ENCODE results near the gene CTNNA1.
"Not testable (repeated sequence)": the region's sequence is repeated elsewhere in the genome, so short reads cannot be mapped to it uniquely, and the experiment has no call there.

The CTNNA1 gene

DNA sequence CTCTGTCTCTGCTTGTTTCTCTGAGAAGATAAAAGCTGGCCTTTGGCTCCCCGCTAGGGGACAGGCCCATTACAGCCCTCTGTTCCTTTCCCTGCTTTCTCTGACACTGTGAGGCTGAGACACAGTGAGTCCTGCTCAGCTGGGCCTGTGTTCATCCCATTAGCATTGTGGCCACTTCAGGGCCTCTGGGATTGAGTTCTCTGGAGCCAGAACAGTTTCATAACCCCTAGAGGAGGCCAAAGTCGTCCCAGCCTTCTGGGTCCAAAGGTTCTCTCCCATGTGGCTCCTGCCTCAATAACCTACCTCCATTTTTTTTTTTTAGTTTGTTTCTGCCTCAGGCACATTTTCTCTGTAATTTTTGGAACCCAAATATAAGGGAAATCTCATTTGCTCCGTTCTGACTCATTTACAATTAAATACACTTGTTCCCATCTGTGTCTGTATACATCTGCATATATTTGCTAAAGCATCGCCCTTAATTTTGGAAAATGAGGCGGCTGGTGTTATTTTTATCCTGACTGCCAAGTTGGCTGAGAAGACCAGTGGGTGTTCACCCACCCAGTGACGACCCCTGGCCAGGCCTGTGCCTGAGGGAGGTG lies 27.3 kb upstream of the CTNNA1 start:
- Histone ChIP-seq H3K4me3 (ENCODE audit: low read depth in 1 of 2, low read length in 2 of 2) (peak overlapping the region in 1 of 2 donors; percentile 26), H3K27ac (ENCODE audit: low read length) (peak overlapping the region; percentile 80), H3K4me1 (ENCODE audit: control insufficient read depth in 1 of 2, insufficient read depth in 2 of 2, low read length in 2 of 2) (peaks cover 10 to 14% of the 10 kb centered on the region in 2 donors)

GRCh38 chr5:138726848-138727247 lies 26.4 kb upstream of the CTNNA1 start:
- Histone ChIP-seq H3K27me3 (ENCODE audit: low read depth, low read length) (no peaks in the 10 kb centered on the region), H3K27ac (ENCODE audit: low read length) (no peak overlapping the region), H3K9me3 (ENCODE audit: control insufficient read depth in 1 of 2, low read length in 2 of 2) (no peaks in the 10 kb centered on the region), H3K36me3 (ENCODE audit: control insufficient read depth in 1 of 2, insufficient read depth in 2 of 2, low read length in 2 of 2) (no peaks in the 10 kb centered on the region), H3K4me1 (ENCODE audit: control insufficient read depth in 1 of 2, insufficient read depth in 2 of 2, low read length in 2 of 2) (peaks cover 10 to 14% of the 10 kb centered on the region in 2 donors), H3K4me3 (ENCODE audit: low read depth in 1 of 2, low read length in 2 of 2) (no peak overlapping the region)

More for the DNA sequence above, 27.3 kb upstream of the CTNNA1 start:
- no peaks in the 10 kb centered on the region for H3K9me3 ChIP-seq (ENCODE audit: control insufficient read depth in 1 of 2, low read length in 2 of 2)
- H3K27me3 ChIP-seq (ENCODE audit: low read depth, low read length), result no peaks in the 10 kb centered on the region
- H3K36me3 ChIP-seq (ENCODE audit: control insufficient read depth in 1 of 2, insufficient read depth in 2 of 2, low read length in 2 of 2), result no peaks in the 10 kb centered on the region

DNA sequence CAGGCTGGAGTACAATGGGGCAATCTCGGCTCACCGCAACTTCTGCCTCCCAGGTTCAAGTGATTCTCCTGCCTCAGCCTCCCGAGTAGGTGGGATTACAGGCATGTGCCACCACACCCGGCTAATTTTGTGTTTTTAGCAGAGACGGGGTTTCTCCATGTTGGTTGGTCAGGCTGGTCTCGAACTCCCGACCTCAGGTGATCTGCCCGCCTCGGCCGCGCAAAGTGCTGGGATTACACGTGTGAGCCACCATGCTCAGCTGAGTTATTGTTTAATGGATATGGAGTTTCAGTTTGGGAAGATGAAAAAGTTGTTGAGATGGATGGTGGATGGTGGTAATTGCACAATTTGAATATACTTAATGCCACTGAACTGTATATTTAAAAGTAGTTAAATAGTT lies 22.7 kb upstream of the CTNNA1 start:
- H3K9me3 ChIP-seq (ENCODE audit: control insufficient read depth in 1 of 2, low read length in 2 of 2); H3K4me1 ChIP-seq (ENCODE audit: control insufficient read depth in 1 of 2, insufficient read depth in 2 of 2, low read length in 2 of 2); H3K36me3 ChIP-seq (ENCODE audit: control insufficient read depth in 1 of 2, insufficient read depth in 2 of 2, low read length in 2 of 2); H3K27ac ChIP-seq (ENCODE audit: low read length); H3K4me3 ChIP-seq (ENCODE audit: low read depth in 1 of 2, low read length in 2 of 2); H3K27me3 ChIP-seq (ENCODE audit: low read depth, low read length): not testable (repeated sequence)

DNA sequence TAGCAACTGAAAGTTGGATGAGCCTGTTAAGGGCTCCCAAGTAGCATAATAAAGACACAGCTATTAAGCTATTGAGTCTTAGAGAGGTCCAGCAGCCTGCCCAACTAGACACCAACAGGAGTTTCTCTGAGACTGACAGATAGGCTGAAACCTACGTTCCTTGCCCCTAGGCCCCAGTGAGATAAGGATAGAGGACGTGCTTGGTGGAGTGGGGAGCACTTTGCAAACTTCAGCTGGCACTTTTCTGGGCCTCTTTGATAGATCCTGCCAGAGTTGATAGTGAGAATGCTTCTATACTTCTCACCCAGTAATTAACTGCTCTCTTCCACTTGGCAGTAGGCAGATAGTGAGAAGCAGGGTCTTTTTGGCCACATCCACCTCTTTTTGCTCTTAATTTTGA lies 20.8 kb upstream of the CTNNA1 start:
- no peaks in the 10 kb centered on the region for H3K27me3 ChIP-seq (ENCODE audit: low read depth, low read length)
- no peak overlapping the region for H3K4me3 ChIP-seq (ENCODE audit: low read depth in 1 of 2, low read length in 2 of 2)
- no peak overlapping the region for H3K27ac ChIP-seq (ENCODE audit: low read length)
- no peaks in the 10 kb centered on the region for H3K9me3 ChIP-seq (ENCODE audit: control insufficient read depth in 1 of 2, low read length in 2 of 2)
- H3K4me1 ChIP-seq (ENCODE audit: control insufficient read depth in 1 of 2, insufficient read depth in 2 of 2, low read length in 2 of 2), result no peaks in the 10 kb centered on the region
- H3K36me3 ChIP-seq (ENCODE audit: control insufficient read depth in 1 of 2, insufficient read depth in 2 of 2, low read length in 2 of 2), result no peaks in the 10 kb centered on the region

GRCh38 chr5:138732933-138733332 lies 20.3 kb upstream of the CTNNA1 start:
- no peaks in the 10 kb centered on the region for H3K9me3 ChIP-seq (ENCODE audit: control insufficient read depth in 1 of 2, low read length in 2 of 2)
- no peaks in the 10 kb centered on the region for H3K27me3 ChIP-seq (ENCODE audit: low read depth, low read length)
- H3K4me3 ChIP-seq (ENCODE audit: low read depth in 1 of 2, low read length in 2 of 2), result no peak overlapping the region
- H3K27ac ChIP-seq (ENCODE audit: low read length), result no peak overlapping the region
- no peaks in the 10 kb centered on the region for H3K4me1 ChIP-seq (ENCODE audit: control insufficient read depth in 1 of 2, insufficient read depth in 2 of 2, low read length in 2 of 2)
- H3K36me3 ChIP-seq (ENCODE audit: control insufficient read depth in 1 of 2, insufficient read depth in 2 of 2, low read length in 2 of 2), result no peaks in the 10 kb centered on the region

DNA sequence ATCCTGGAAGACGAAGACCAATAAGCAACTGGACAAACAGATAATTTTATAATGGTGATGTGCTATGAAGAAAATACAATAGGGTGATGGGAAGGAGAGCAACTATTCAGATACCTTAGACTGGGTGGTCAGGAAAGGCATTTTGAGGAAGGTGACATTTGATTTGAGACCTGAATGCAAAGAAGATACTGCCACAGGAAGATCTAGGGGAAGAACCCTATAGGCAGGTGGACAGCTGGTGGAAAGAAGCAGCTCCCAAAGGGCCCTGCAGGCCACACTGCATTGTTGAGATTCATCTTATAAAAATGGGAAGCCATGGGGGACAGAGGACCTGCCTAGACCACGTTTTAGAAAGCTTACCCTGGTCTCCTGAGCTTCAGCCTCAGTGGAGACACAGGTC lies 19.7 kb upstream of the CTNNA1 start:
- no peaks in the 10 kb centered on the region for H3K36me3 ChIP-seq (ENCODE audit: control insufficient read depth in 1 of 2, insufficient read depth in 2 of 2, low read length in 2 of 2)
- H3K27ac ChIP-seq (ENCODE audit: low read length), result no peak overlapping the region
- H3K9me3 ChIP-seq (ENCODE audit: control insufficient read depth in 1 of 2, low read length in 2 of 2), result no peaks in the 10 kb centered on the region
- no peaks in the 10 kb centered on the region for H3K4me1 ChIP-seq (ENCODE audit: control insufficient read depth in 1 of 2, insufficient read depth in 2 of 2, low read length in 2 of 2)
- H3K27me3 ChIP-seq (ENCODE audit: low read depth, low read length), result no peaks in the 10 kb centered on the region
- no peak overlapping the region for H3K4me3 ChIP-seq (ENCODE audit: low read depth in 1 of 2, low read length in 2 of 2)

DNA sequence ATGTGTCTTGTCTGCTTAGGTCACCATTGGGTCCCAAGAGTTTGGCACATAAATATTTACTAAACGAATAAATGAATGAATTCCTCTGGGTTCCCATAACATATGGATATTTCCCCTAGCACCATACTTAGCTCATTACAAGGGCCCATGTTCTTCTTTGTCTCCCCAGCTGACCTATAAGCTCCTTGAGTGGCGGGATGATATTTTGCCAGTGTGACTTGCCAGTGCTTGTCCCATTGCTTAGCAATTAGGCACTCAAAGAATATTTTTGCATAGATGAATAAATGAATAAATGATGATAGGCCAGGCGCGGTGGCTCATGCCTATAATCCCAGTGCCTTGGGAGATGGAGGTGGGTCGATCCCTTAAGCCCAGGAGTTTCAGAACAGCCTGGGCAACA lies 16.9 kb upstream of the CTNNA1 start:
- Histone ChIP-seq H3K27me3 (ENCODE audit: low read depth, low read length) (no peaks in the 10 kb centered on the region), H3K9me3 (ENCODE audit: control insufficient read depth in 1 of 2, low read length in 2 of 2) (no peaks in the 10 kb centered on the region)

GRCh38 chr5:138737494-138738265 lies 15.5 kb upstream of the CTNNA1 start:
- H3K27ac ChIP-seq (ENCODE audit: low read length), result no peak overlapping the region
- H3K4me3 ChIP-seq (ENCODE audit: low read depth in 1 of 2, low read length in 2 of 2), result no peak overlapping the region
- no peaks in the 10 kb centered on the region for H3K36me3 ChIP-seq (ENCODE audit: control insufficient read depth in 1 of 2, insufficient read depth in 2 of 2, low read length in 2 of 2)
- no peaks in the 10 kb centered on the region for H3K4me1 ChIP-seq (ENCODE audit: control insufficient read depth in 1 of 2, insufficient read depth in 2 of 2, low read length in 2 of 2)
- no peaks in the 10 kb centered on the region for H3K27me3 ChIP-seq (ENCODE audit: low read depth, low read length)
- no peaks in the 10 kb centered on the region for H3K9me3 ChIP-seq (ENCODE audit: control insufficient read depth in 1 of 2, low read length in 2 of 2)

More for the DNA sequence above, 16.9 kb upstream of the CTNNA1 start:
- Histone ChIP-seq H3K4me3 (ENCODE audit: low read depth in 1 of 2, low read length in 2 of 2) (no peak overlapping the region), H3K36me3 (ENCODE audit: control insufficient read depth in 1 of 2, insufficient read depth in 2 of 2, low read length in 2 of 2) (no peaks in the 10 kb centered on the region), H3K4me1 (ENCODE audit: control insufficient read depth in 1 of 2, insufficient read depth in 2 of 2, low read length in 2 of 2) (no peaks in the 10 kb centered on the region), H3K27ac (ENCODE audit: low read length) (no peak overlapping the region)

DNA sequence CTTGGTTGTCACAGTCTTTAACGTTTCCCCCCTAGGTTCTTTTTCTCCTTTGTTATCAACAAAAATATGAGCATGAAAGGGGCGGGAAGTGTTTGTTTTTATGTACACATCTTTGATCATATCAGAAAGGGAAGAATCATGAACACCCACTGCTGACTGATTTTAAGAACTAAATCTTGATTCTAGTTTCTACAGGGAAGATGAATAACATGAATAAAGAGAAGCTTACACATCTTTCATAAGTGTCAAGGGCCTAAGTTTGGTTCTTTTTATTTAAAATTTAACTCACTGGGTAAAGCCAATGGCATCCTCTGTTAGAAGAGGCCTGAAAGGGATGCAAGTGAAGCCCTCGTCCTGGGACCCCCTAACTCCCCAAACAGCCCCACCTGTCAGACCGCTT lies 14.8 kb upstream of the CTNNA1 start:
- no peaks in the 10 kb centered on the region for H3K4me1 ChIP-seq (ENCODE audit: control insufficient read depth in 1 of 2, insufficient read depth in 2 of 2, low read length in 2 of 2)
- no peak overlapping the region for H3K27ac ChIP-seq (ENCODE audit: low read length)
- H3K36me3 ChIP-seq (ENCODE audit: control insufficient read depth in 1 of 2, insufficient read depth in 2 of 2, low read length in 2 of 2), result no peaks in the 10 kb centered on the region
- H3K4me3 ChIP-seq (ENCODE audit: low read depth in 1 of 2, low read length in 2 of 2), result no peak overlapping the region
- H3K9me3 ChIP-seq (ENCODE audit: control insufficient read depth in 1 of 2, low read length in 2 of 2), result no peaks in the 10 kb centered on the region
- no peaks in the 10 kb centered on the region for H3K27me3 ChIP-seq (ENCODE audit: low read depth, low read length)

- H3K4me1 ChIP-seq (ENCODE audit: control insufficient read depth in 1 of 2, insufficient read depth in 2 of 2, low read length in 2 of 2), result no peaks in the 10 kb centered on the region
- no peak overlapping the region for H3K27ac ChIP-seq (ENCODE audit: low read length)
- no peaks in the 10 kb centered on the region for H3K9me3 ChIP-seq (ENCODE audit: control insufficient read depth in 1 of 2, low read length in 2 of 2)
- H3K4me3 ChIP-seq (ENCODE audit: low read depth in 1 of 2, low read length in 2 of 2), result no peak overlapping the region
- no peaks in the 10 kb centered on the region for H3K36me3 ChIP-seq (ENCODE audit: control insufficient read depth in 1 of 2, insufficient read depth in 2 of 2, low read length in 2 of 2)
- no peaks in the 10 kb centered on the region for H3K27me3 ChIP-seq (ENCODE audit: low read depth, low read length)
Measured at GRCh38 chr5:138739938-138740337, 13.3 kb upstream of the CTNNA1 start.

GRCh38 chr5:138743484-138743883 lies 9.7 kb upstream of the CTNNA1 start:
- Histone ChIP-seq H3K4me3 (ENCODE audit: low read depth in 1 of 2, low read length in 2 of 2) (no peak overlapping the region), H3K27ac (ENCODE audit: low read length) (no peak overlapping the region), H3K4me1 (ENCODE audit: control insufficient read depth in 1 of 2, insufficient read depth in 2 of 2, low read length in 2 of 2) (no peaks in the 10 kb centered on the region), H3K9me3 (ENCODE audit: control insufficient read depth in 1 of 2, low read length in 2 of 2) (no peaks in the 10 kb centered on the region), H3K36me3 (ENCODE audit: control insufficient read depth in 1 of 2, insufficient read depth in 2 of 2, low read length in 2 of 2) (no peaks in the 10 kb centered on the region), H3K27me3 (ENCODE audit: low read depth, low read length) (no peaks in the 10 kb centered on the region)

GRCh38 chr5:138745268-138745667 lies 8.0 kb upstream of the CTNNA1 start:
- H3K9me3 ChIP-seq (ENCODE audit: control insufficient read depth in 1 of 2, low read length in 2 of 2), result no peaks in the 10 kb centered on the region
- no peak overlapping the region for H3K27ac ChIP-seq (ENCODE audit: low read length)
- no peaks in the 10 kb centered on the region for H3K27me3 ChIP-seq (ENCODE audit: low read depth, low read length)
- H3K36me3 ChIP-seq (ENCODE audit: control insufficient read depth in 1 of 2, insufficient read depth in 2 of 2, low read length in 2 of 2), result no peaks in the 10 kb centered on the region
- H3K4me3 ChIP-seq (ENCODE audit: low read depth in 1 of 2, low read length in 2 of 2), result no peak overlapping the region
- H3K4me1 ChIP-seq (ENCODE audit: control insufficient read depth in 1 of 2, insufficient read depth in 2 of 2, low read length in 2 of 2), result no peaks in the 10 kb centered on the region

Measured in muscle layer of duodenum (tissue), 2 donors.